Smooth muscle cell (in vitro differentiated cells): ENCODE data around the gene GALNT18. TPM values are rescaled to one million over a fixed set of nuclear protein-coding genes. Genes with fewer than 3 reads are reported as not detected.

ENCODE experiments used
- DNase-seq: peaks from one replicate; lab custom pipeline; 2025; ENCODE audit not compliant: unreplicated experiment; lab: John Stamatoyannopoulos, UW
- H2AFZ ChIP-seq: fragments of 200-600 bp; sonication (generic); 2 replicates; pipeline ENCODE4 v1.6.0; 2016; ENCODE audit warnings: antibody characterized with exemption, low read depth, mild to moderate bottlenecking
- H3F3A ChIP-seq: fragments of 200-600 bp; sonication (generic); 2 replicates; pipeline ENCODE4 v1.6.0; 2017; ENCODE audit warnings: antibody characterized with exemption, low read depth
- H3K27ac ChIP-seq: fragments of 200-600 bp; sonication (generic); 2 replicates; pipeline ENCODE4 v1.5.1; 2016; ENCODE audit warnings: low read depth, mild to moderate bottlenecking
- H3K27me3 ChIP-seq: fragments of 200-600 bp; sonication (generic); 2 replicates; pipeline ENCODE4 v1.6.1; 2016; ENCODE audit warnings: low read depth, mild to moderate bottlenecking
- H3K36me3 ChIP-seq: fragments of 200-600 bp; sonication (generic); 2 replicates; pipeline ENCODE4 v1.5.1; 2016; ENCODE audit warnings: low read depth
- H3K4me1 ChIP-seq: fragments of 200-600 bp; sonication (generic); 2 replicates; pipeline ENCODE4 v1.5.1; 2016; ENCODE audit warnings: low read depth
- H3K4me2 ChIP-seq: fragments of 200-600 bp; sonication (generic); 2 replicates; pipeline ENCODE4 v1.6.0; 2016; ENCODE audit warnings: mild to moderate bottlenecking
- H3K4me3 ChIP-seq: fragments of 200-600 bp; sonication (generic); 2 replicates; pipeline ENCODE4 v1.5.1; 2016; ENCODE audit warnings: mild to moderate bottlenecking
- H3K79me2 ChIP-seq: fragments of 200-600 bp; sonication (generic); 2 replicates; pipeline ENCODE4 v1.6.0; 2016; ENCODE audit warnings: low read depth, mild to moderate bottlenecking
- H3K9ac ChIP-seq: fragments of 200-600 bp; sonication (generic); 2 replicates; pipeline ENCODE4 v1.6.0; 2016; ENCODE audit warnings: low read depth
- H3K9me3 ChIP-seq: fragments of 200-600 bp; sonication (generic); replicated peaks from 2 replicates; pipeline ENCODE4 v1.5.1; 2016; ENCODE audit warnings: low read depth
- H4K20me1 ChIP-seq: fragments of 200-600 bp; sonication (generic); 2 replicates; pipeline ENCODE4 v1.6.0; 2016; ENCODE audit warnings: low read depth
- CTCF ChIP-seq: fragments of 200-600 bp; sonication (generic); IDR thresholded peaks from 2 replicates; pipeline ENCODE4 v1.5.1; 2017; ENCODE audit warnings: borderline replicate concordance, mild to moderate bottlenecking, antibody characterized with exemption; ENCODE audit not compliant: insufficient read depth, poor library complexity, severe bottlenecking
- WGBS: methylation state at CpG from one replicate; pipeline ENCODE4 v1.1.7; 2016; ENCODE audit warnings: low lambda C conversion rate; 5-methylcytosine and 5-hydroxymethylcytosine counted together
- polyA plus RNA-seq: library from polyadenylated mRNA; unstranded; fragments of >200 nt; fragmentation: Nextera tagmentation; extraction: Ambion mirVana; gene quantifications from 2 replicates; pipeline ENCODE4 v1.2.1, GENCODE V29; 2016
- total RNA-seq: library from RNA; depleted of rRNA; stranded (reverse); fragments of >200 nt; gene quantifications from 2 replicates; pipeline ENCODE4 v1.2.3, GENCODE V29; 2014

Gene GALNT18
- total and polyA plus RNA-seq, 2 experiments from 2014 or later = 11.5 to 16.3 TPM

GRCh38 chr11:11383995-11384394, 237.8 kb downstream of the GALNT18 start:
- H4K20me1 ChIP-seq = no peaks in the 10 kb centered on the region
- no peaks in the 10 kb centered on the region for H3K79me2 ChIP-seq
- H3K36me3 ChIP-seq = no peaks in the 10 kb centered on the region
- no peak overlapping the region for H2AFZ ChIP-seq
- H3K4me2 ChIP-seq = no peak overlapping the region
- H3K27ac ChIP-seq = no peak overlapping the region
- no peak overlapping the region for H3K4me3 ChIP-seq
- H3K27me3 ChIP-seq = no peaks in the 10 kb centered on the region
- TF ChIP-seq CTCF = no peak
- H3K9ac ChIP-seq = no peak overlapping the region
- H3F3A ChIP-seq = no peaks in the 10 kb centered on the region
- H3K4me1 ChIP-seq = no peaks in the 10 kb centered on the region
- WGBS = 91% methylated on average over 2 of the region's 2 CpGs
- H3K9me3 ChIP-seq = no peaks in the 10 kb centered on the region
- no peak for DNase-seq

- Histone ChIP-seq H3K4me3 (no peak overlapping the region), H3K4me1 (no peaks in the 10 kb centered on the region), H3K27me3 (no peaks in the 10 kb centered on the region), H2AFZ (no peak overlapping the region), H3K79me2 (no peaks in the 10 kb centered on the region), H3K36me3 (no peaks in the 10 kb centered on the region), H3K9me3 (no peaks in the 10 kb centered on the region), H3K27ac (no peak overlapping the region), H3K4me2 (no peak overlapping the region), H3F3A (no peaks in the 10 kb centered on the region), H3K9ac (no peak overlapping the region), H4K20me1 (no peaks in the 10 kb centered on the region)
- WGBS = 86% methylated on average over 7 of the region's 7 CpGs
- DNase-seq = no peak
- TF ChIP-seq CTCF = no peak
These were observed 238.8 kb downstream of the GALNT18 start for GRCh38 chr11:11382858-11383532.

- H3K9ac ChIP-seq = no peak overlapping the region
- no peak for TF ChIP-seq CTCF
- WGBS = 88% methylated on average over 6 of the region's 6 CpGs
- H3K79me2 ChIP-seq = no peaks in the 10 kb centered on the region
- H3K4me3 ChIP-seq = no peak overlapping the region
- H3K36me3 ChIP-seq = no peaks in the 10 kb centered on the region
- H2AFZ ChIP-seq = no peak overlapping the region
- H3K27ac ChIP-seq = no peak overlapping the region
- H4K20me1 ChIP-seq = no peaks in the 10 kb centered on the region
- no peak overlapping the region for H3K4me2 ChIP-seq
- H3K27me3 ChIP-seq = no peaks in the 10 kb centered on the region
- no peak for DNase-seq
- H3K9me3 ChIP-seq = no peaks in the 10 kb centered on the region
- H3K4me1 ChIP-seq = no peaks in the 10 kb centered on the region
- H3F3A ChIP-seq = no peaks in the 10 kb centered on the region
These were observed 240.2 kb downstream of the GALNT18 start for GRCh38 chr11:11381471-11382105.
